GM21423 (cell line): ENCODE measurements around the gene RAD51B.
"Not testable (repeated sequence)": the region's sequence is repeated elsewhere in the genome, so short reads cannot be mapped to it uniquely, and the experiment has no call there.

Experiments
- ATAC-seq: cut with Tn5 transposase; IDR thresholded peaks from one replicate; pipeline ENCODE4 v1.9.1; 2021; ENCODE audit warnings: mild to moderate bottlenecking, moderate library complexity; ENCODE audit not compliant: unreplicated experiment

The RAD51B gene

GRCh38 chr14:68652433-68652690, 832.8 kb downstream of the RAD51B start:
- no peak for ATAC-seq

- ATAC-seq, result no peak
These were observed 833.5 kb downstream of the RAD51B start for GRCh38 chr14:68653108-68653507.

- no peak for ATAC-seq
These were observed 834.2 kb downstream of the RAD51B start for GRCh38 chr14:68653804-68654203.

GRCh38 chr14:68654471-68654941, 834.9 kb downstream of the RAD51B start:
- no peak for ATAC-seq

- ATAC-seq, result no peak
These were observed 835.6 kb downstream of the RAD51B start for GRCh38 chr14:68655021-68655831.

GRCh38 chr14:68655911-68656316, 836.3 kb downstream of the RAD51B start:
- ATAC-seq, result no peak

- no peak for ATAC-seq
These were observed 836.9 kb downstream of the RAD51B start for GRCh38 chr14:68656452-68656851.

- no peak for ATAC-seq
These were observed 837.9 kb downstream of the RAD51B start for GRCh38 chr14:68657300-68658028.

GRCh38 chr14:68658029-68658509, 838.5 kb downstream of the RAD51B start:
- ATAC-seq, result no peak

GRCh38 chr14:68658943-68659931, 839.7 kb downstream of the RAD51B start:
- no peak for ATAC-seq

GRCh38 chr14:68660495-68660894, 840.9 kb downstream of the RAD51B start:
- ATAC-seq, result no peak

GRCh38 chr14:68661226-68662225, 841.9 kb downstream of the RAD51B start:
- no peak for ATAC-seq

- no peak for ATAC-seq
These were observed 842.8 kb downstream of the RAD51B start for GRCh38 chr14:68662392-68662791.

GRCh38 chr14:68662826-68663225, 843.2 kb downstream of the RAD51B start:
- ATAC-seq, result not testable (repeated sequence)

GRCh38 chr14:68663385-68664076, 844.0 kb downstream of the RAD51B start:
- ATAC-seq, result peak; percentile 63

GRCh38 chr14:68664225-68664681, 844.7 kb downstream of the RAD51B start:
- no peak for ATAC-seq

- ATAC-seq, result no peak
These were observed 845.6 kb downstream of the RAD51B start for GRCh38 chr14:68665131-68665530.

GRCh38 chr14:68665792-68666204, 846.2 kb downstream of the RAD51B start:
- ATAC-seq, result no peak

- ATAC-seq, result no peak
These were observed 846.7 kb downstream of the RAD51B start for GRCh38 chr14:68666236-68666635.
